ENCODE results near the gene MRPL27.

MRPL27 gene

DNA sequence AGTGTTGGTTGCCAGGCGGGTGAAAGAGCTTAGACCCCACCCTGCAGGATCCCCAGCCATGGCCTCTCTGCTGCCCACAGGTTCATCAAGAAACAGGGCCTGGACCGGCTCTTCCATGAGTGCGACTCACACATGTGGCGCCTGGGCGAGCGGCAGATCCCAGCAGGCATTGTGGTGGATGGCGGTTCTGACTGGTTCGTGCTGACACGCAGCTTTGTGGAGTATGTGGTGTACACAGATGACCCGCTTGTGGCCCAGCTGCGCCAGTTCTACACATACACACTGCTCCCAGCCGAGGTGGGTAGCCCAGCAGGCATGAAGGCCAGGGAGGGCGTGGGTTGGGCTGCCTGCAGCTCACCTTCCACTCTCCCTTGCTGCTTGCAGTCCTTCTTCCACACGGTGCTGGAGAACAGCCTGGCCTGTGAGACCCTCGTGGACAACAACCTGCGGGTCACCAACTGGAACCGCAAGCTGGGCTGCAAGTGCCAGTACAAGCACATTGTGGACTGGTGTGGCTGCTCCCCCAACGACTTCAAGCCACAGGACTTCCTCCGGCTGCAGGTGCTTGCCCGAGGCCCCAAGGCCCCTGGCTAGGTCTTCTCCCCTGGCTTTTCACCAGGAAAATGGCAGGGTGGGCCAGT lies 17.2 kb downstream of the MRPL27 start:
- H3K27me3 ChIP-seq (ENCODE audit: insufficient read depth, low read depth, severe bottlenecking): no peaks in the 10 kb centered on the region
- H3K36me3 ChIP-seq: peaks cover 62% of the 10 kb centered on the region
- H3K9me3 ChIP-seq (ENCODE audit: severe bottlenecking): no peaks in the 10 kb centered on the region
- H3K4me3 ChIP-seq (ENCODE audit: low read depth, low read length): no peak overlapping the region
- no peak for DNase-seq
- H3K27ac ChIP-seq: no peak overlapping the region
- TF ChIP-seq, protein P1, sequence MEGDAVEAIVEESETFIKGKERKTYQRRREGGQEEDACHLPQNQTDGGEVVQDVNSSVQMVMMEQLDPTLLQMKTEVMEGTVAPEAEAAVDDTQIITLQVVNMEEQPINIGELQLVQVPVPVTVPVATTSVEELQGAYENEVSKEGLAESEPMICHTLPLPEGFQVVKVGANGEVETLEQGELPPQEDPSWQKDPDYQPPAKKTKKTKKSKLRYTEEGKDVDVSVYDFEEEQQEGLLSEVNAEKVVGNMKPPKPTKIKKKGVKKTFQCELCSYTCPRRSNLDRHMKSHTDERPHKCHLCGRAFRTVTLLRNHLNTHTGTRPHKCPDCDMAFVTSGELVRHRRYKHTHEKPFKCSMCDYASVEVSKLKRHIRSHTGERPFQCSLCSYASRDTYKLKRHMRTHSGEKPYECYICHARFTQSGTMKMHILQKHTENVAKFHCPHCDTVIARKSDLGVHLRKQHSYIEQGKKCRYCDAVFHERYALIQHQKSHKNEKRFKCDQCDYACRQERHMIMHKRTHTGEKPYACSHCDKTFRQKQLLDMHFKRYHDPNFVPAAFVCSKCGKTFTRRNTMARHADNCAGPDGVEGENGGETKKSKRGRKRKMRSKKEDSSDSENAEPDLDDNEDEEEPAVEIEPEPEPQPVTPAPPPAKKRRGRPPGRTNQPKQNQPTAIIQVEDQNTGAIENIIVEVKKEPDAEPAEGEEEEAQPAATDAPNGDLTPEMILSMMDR (IDR thresholded peaks at IDR 0.05; ENCODE audit: low read depth, low read length): no peak

DNA sequence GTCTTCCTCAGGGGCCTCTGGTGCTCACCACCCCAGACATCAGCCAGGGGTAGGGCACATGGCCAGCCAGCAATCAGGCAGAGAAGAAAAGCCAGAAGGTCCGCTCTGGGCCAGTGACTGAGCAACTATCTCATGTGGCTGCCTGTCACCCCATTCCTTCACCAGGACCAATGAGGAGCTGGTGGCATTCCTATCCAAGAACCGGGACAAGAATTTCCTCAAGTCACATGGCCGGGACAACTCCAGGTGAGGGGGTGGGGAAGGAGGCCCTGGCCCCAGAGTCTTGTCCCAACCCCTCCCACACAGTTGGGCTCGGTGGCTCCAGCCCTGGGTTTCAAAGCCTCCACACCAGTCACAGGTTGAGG lies 17.7 kb downstream of the MRPL27 start:
- Histone ChIP-seq H3K27ac (no peak overlapping the region), H3K9me3 (ENCODE audit: severe bottlenecking) (no peaks in the 10 kb centered on the region), H3K4me3 (ENCODE audit: low read depth, low read length) (no peak overlapping the region), H3K36me3 (peaks cover 58% of the 10 kb centered on the region), H3K27me3 (ENCODE audit: insufficient read depth, low read depth, severe bottlenecking) (no peaks in the 10 kb centered on the region)
- TF ChIP-seq, protein P1 (IDR thresholded peaks at IDR 0.05; ENCODE audit: low read depth, low read length): no peak
- DNase-seq: no peak

GRCh38 chr17:50354776-50355175 lies 18.2 kb downstream of the MRPL27 start:
- DNase-seq: no peak
- Histone ChIP-seq H3K27ac (no peak overlapping the region), H3K4me3 (ENCODE audit: low read depth, low read length) (no peak overlapping the region), H3K27me3 (ENCODE audit: insufficient read depth, low read depth, severe bottlenecking) (no peaks in the 10 kb centered on the region), H3K36me3 (peaks cover 58% of the 10 kb centered on the region), H3K9me3 (ENCODE audit: severe bottlenecking) (no peaks in the 10 kb centered on the region)
- TF ChIP-seq, protein P1 (IDR thresholded peaks at IDR 0.05; ENCODE audit: low read depth, low read length): no peak

DNA sequence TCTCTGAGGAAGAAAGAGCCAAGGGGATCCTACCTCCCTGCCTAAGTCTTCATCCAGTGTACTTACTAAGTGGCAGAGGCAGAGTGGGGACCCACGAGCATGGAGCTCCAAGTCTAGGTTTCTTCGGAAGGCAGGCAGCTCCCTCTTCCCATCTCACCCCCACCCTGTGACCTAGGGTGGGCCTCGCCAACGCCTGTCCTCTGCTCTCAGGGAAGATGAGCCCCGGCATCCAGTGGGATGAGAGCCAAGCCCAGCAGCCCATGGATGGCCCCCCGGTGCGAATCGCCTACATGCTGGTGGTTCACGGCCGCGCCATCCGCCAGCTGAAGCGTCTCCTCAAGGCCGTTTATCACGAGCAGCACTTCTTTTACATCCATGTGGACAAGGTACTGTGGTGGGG lies 18.8 kb downstream of the MRPL27 start:
- TF ChIP-seq, protein P1 (IDR thresholded peaks at IDR 0.05; ENCODE audit: low read depth, low read length): no peak
- Histone ChIP-seq H3K36me3 (peaks cover 52% of the 10 kb centered on the region), H3K27me3 (ENCODE audit: insufficient read depth, low read depth, severe bottlenecking) (no peaks in the 10 kb centered on the region), H3K9me3 (ENCODE audit: severe bottlenecking) (no peaks in the 10 kb centered on the region), H3K27ac (no peak overlapping the region), H3K4me3 (ENCODE audit: low read depth, low read length) (no peak overlapping the region)
- DNase-seq: no peak

- Histone ChIP-seq H3K27me3 (ENCODE audit: insufficient read depth, low read depth, severe bottlenecking) (no peaks in the 10 kb centered on the region), H3K9me3 (ENCODE audit: severe bottlenecking) (no peaks in the 10 kb centered on the region), H3K4me3 (ENCODE audit: low read depth, low read length) (no peak overlapping the region), H3K27ac (no peak overlapping the region), H3K36me3 (peaks cover 47% of the 10 kb centered on the region)
- no peak for DNase-seq
- TF ChIP-seq, protein P1 (IDR thresholded peaks at IDR 0.05; ENCODE audit: low read depth, low read length): no peak
Observed at GRCh38 chr17:50353600-50354195, 19.3 kb downstream of the MRPL27 start.
